Measurements from ENCODE around the gene KRT38.

KRT38 gene

GRCh38 chr17:41419716-41420115 lies 21.1 kb downstream of the KRT38 start:
- no peak overlapping the region for H3K4me3 ChIP-seq (ENCODE audit: low read depth, low read length)
- no peak for TF ChIP-seq CTCF (IDR thresholded peaks at IDR 0.05; ENCODE audit: insufficient read depth, low read depth, low read length, missing control alignments)
- DNase-seq (ENCODE audit: low read depth): no peak

- H3K4me3 ChIP-seq (ENCODE audit: low read depth, low read length): no peak overlapping the region
- TF ChIP-seq CTCF (IDR thresholded peaks at IDR 0.05; ENCODE audit: insufficient read depth, low read depth, low read length, missing control alignments): no peak
- DNase-seq (ENCODE audit: low read depth): no peak
Measured at GRCh38 chr17:41418116-41418860, 22.5 kb downstream of the KRT38 start.

GRCh38 chr17:41417576-41418015 lies 23.2 kb downstream of the KRT38 start:
- peak; percentile 5 for DNase-seq (ENCODE audit: low read depth)
- no peak overlapping the region for H3K4me3 ChIP-seq (ENCODE audit: low read depth, low read length)
- peak; percentile 54 for TF ChIP-seq CTCF (IDR thresholded peaks at IDR 0.05; ENCODE audit: insufficient read depth, low read depth, low read length, missing control alignments)

- DNase-seq (ENCODE audit: low read depth): no peak
- no peak overlapping the region for H3K4me3 ChIP-seq (ENCODE audit: low read depth, low read length)
- no peak for TF ChIP-seq CTCF (IDR thresholded peaks at IDR 0.05; ENCODE audit: insufficient read depth, low read depth, low read length, missing control alignments)
Measured at GRCh38 chr17:41417127-41417526, 23.7 kb downstream of the KRT38 start.

GRCh38 chr17:41416479-41416878 lies 24.3 kb downstream of the KRT38 start:
- no peak overlapping the region for H3K4me3 ChIP-seq (ENCODE audit: low read depth, low read length)
- TF ChIP-seq CTCF (IDR thresholded peaks at IDR 0.05; ENCODE audit: insufficient read depth, low read depth, low read length, missing control alignments): no peak
- no peak for DNase-seq (ENCODE audit: low read depth)

- TF ChIP-seq CTCF (IDR thresholded peaks at IDR 0.05; ENCODE audit: insufficient read depth, low read depth, low read length, missing control alignments): no peak
- DNase-seq (ENCODE audit: low read depth): no peak
- H3K4me3 ChIP-seq (ENCODE audit: low read depth, low read length): no peak overlapping the region
Measured at GRCh38 chr17:41415833-41416335, 24.9 kb downstream of the KRT38 start.

GRCh38 chr17:41415411-41415810 lies 25.4 kb downstream of the KRT38 start:
- no peak overlapping the region for H3K4me3 ChIP-seq (ENCODE audit: low read depth, low read length)
- DNase-seq (ENCODE audit: low read depth): no peak
- no peak for TF ChIP-seq CTCF (IDR thresholded peaks at IDR 0.05; ENCODE audit: insufficient read depth, low read depth, low read length, missing control alignments)
